IPS-11a (cell line): ENCODE results near the gene SIGLEC15.
"Not testable (repeated sequence)": the region's sequence is repeated elsewhere in the genome, so short reads cannot be mapped to it uniquely, and the experiment has no call there.

Experiments used
- H3K4me3 ChIP-seq: one replicate; pipeline ENCODE4 v1.5.1; 2013; ENCODE audit warnings: low read depth, low read length, control low read depth

Gene SIGLEC15

DNA sequence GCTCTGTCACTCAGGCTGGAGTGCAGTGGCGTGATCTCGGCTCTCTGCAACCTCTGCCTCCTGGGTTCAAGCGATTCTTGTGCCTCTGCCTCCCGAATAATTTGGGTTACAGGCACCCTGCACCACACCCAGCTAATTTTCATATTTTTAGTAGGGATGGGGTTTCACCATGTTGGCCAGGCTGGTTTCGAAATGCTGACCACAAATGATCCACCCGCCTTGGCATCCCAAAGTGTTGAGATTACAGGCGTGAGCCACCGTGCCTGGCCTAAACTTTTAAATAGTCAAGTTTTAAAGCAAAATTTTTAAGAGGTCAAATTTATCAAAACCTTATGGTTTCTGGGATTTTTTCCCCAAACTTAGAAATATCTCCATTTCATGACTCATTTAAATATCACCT lies 6.7 kb upstream of the SIGLEC15 start:
- not testable (repeated sequence) for H3K4me3 ChIP-seq

DNA sequence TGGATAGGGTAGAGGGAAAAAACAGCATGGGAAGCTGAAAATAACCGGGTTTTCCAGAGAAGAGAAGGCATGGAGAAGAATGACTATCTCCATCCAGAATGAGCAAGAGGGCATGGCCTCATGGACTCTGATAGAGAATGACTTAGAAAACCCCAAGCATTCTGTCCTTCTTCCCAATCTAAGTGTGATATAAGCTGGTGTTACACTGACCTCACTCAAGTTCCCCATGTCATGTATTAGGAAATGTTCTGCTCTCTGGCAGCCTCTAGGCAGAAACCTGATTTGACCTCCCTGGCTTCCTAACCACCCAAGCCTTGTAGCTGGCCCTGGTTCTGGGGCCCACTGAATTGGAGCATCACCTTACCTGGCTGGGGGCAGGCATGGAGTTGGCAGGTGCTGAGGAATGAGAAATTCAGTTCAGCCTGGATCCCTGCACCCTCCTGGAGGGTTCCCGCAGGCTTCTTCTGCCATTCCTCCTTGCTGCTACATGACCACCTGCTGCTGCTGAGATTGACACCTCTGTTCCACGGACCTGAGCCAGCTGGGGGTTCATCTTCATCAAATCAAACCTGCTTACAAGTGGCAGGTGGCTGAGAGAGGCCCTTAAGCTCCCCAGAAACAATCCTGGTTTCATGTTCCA lies 5.2 kb upstream of the SIGLEC15 start:
- H3K4me3 ChIP-seq: no peak overlapping the region

DNA sequence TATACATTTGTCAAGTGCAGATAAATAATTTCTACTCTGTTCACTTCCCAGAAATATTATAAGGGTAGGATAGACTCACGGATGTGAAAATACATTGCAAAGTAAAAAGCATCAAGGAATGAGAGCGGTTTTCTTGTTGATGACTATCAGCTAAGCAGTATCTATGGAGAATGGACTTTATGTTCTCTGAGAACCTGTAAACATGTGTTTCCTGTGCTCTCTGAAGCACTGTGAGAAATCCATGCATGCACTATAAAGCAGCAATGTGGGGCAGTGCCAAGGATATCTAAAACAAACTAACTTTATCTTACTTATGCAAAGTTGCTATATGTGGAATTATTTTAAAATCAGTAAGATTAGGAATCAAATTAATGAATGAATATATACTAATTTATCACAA lies 4.4 kb upstream of the SIGLEC15 start:
- H3K4me3 ChIP-seq: no peak overlapping the region

DNA sequence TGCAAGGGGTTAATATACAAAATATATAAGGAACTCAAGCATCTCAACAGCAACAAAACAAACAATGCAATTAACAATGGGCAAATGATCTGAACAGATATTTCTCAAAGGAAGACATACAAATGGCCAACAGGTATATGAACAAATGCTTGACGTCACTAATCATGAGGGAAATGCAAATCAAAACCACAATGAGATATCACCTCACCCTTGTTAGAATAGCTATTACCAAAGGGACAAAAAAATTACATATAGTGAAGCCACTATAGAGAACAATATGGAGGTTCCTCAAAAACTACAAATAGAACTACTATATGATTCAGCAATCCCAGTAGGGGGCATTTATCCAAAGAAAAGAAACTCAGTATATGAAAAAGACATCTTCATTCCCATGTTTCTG lies 3.8 kb upstream of the SIGLEC15 start:
- H3K4me3 ChIP-seq: no peak overlapping the region

DNA sequence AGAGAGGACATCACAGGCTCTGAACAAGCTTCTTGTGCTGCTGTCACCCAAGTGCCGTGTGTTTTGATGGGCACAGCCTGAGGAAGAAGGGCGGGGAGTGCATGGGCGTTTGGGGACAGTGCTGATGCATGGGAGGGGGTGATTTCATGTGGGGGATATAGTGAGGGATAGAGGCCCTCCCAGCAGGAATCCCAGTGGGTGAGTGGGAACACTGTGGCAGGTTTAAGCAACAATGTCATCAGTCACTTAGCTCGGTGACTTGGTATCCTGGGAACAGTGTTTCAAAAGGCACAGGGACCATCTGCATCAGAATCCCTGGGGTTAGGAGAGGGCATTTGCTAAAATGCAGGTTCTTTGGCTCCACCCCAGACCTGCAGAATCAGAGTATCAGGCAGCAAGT lies 609 bp downstream of the SIGLEC15 start:
- no peak overlapping the region for H3K4me3 ChIP-seq

DNA sequence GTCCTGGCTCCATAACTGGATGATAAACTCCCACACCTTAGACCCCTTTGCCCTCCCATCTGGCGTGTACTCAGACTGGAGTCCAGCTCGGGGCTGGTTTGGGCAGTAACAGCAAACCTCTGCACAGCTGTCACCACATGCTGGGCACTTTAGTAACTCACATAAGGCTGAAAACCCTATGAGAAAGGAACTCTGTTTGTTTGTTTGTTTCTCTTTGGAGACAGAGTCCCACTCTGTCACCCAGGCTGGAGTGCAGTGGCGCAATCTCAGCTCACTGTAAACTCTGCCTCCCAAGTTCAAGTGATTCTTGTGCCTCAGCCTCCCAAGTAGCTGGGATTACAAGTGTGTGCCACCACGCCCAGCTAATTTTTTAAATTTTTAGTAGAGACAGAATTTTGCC lies 1.2 kb downstream of the SIGLEC15 start:
- H3K4me3 ChIP-seq: not testable (repeated sequence)

DNA sequence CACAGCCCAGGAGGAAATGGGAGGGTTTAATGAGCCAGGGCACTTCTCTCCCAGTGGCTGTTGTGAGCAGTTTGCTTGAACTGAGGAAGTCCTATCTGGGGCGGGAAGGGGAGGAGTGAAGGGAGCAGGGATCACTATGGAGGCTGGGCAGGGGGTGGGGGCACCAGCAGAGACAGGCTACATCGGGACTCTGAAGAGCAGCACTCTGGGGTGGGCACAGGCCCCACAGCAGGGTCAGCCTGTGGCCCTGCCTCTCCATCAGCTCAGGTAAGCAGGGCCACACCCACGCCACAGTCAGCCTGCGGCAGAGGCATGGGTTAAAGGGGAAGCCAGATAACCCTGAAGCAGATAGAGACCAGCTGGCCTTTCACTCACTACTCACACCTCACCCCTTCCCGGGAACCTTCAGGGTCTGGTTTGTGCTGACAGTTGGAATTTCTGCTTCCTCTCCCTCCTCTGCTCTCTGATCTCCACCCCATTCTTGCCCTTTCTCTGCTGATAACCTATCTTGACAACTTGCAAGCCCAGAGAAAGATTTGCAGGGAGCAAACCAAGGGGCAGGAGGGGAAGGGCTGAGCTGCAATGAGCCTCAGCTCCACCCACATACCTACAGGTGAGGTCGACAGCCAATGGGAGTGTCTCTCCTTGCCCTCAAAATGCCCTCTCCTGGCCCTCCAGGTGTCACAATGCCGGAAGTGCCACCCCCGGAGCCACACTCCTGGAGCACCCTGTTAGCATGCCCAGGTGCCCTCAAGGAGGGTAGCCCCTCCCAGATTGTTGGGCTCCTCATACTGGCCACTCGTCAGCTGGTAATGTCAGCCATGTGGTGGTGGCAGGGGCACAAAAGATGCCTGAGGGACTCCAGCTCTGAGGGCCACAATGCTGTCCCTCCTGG lies 3.7 kb downstream of the SIGLEC15 start:
- H3K4me3 ChIP-seq: no peak overlapping the region

DNA sequence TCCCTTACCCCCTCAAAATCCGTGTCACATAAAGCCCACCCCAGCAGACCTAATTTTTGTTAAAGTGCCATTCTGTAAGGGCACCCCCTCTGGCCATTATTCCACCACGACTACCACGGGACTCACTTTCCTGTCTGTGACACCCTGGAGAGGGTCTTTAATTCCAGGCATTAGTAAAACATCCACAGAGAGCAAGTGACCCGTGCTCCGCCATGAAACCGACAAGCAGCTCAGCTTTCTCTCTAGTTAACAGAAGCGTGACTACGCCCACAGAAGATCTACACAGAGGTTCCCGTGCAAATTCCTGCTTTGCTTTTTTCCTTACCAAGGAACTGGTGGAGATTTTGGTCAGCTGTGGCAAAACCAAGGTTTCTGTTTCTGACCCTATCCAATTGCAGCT lies 4.4 kb downstream of the SIGLEC15 start:
- no peak overlapping the region for H3K4me3 ChIP-seq

DNA sequence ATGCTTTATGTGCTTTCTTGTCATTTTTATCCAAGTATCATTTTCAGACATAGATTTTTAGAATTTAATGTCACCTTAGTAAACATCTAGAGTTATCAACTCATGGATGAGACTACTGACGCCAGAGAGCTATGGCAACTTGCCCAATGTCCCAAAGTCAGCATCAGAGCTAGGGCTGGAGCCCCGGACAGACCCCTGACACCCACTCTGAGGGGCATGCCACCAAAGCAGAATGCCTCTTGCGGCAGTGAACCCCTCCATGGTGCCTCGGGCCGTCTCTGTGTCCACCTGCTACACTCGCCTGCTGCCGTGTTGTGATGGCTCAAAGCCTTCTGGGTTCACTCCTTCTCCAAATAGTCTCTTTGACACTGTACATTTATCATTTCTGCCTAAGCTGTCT lies 5.4 kb downstream of the SIGLEC15 start:
- H3K4me3 ChIP-seq: no peak overlapping the region

DNA sequence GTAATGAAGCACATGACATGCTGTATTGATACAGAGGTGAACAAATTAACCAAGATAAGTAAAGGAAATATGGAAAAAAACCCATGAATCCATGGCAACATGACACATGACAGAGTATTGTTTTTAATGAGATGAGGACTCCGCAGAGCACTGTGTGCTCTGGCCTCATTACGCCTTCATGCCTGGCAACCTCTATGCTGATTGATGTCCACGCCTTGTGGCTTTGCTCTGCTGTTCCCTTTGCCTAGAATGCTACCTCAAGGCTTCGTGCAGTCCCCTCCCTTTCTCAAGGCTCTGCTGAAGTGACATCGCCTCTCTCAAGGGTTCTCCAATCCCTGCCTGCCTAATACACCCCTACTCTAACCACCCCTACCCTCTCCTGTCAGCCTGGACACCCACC lies 8.4 kb downstream of the SIGLEC15 start:
- H3K4me3 ChIP-seq: no peak overlapping the region

DNA sequence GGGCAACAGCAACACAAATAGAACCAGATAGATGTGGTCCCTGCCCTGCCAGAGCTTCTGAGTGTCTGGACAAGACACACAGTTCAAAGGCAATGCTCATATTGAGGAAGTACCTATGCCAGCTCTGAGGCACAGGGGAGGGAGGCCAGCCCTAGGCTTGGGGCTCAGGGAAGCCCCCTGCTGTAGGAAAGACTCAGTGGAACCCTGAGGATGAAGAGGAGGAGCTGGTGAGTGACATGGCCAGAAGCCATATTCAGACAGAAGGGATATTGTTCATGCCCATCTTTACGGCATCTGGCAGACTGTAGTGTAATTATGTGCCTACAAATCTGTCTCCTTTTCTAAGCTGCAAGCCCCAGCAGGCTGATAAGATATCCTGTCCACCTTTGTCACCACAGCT lies 8.8 kb downstream of the SIGLEC15 start:
- H3K4me3 ChIP-seq: no peak overlapping the region

DNA sequence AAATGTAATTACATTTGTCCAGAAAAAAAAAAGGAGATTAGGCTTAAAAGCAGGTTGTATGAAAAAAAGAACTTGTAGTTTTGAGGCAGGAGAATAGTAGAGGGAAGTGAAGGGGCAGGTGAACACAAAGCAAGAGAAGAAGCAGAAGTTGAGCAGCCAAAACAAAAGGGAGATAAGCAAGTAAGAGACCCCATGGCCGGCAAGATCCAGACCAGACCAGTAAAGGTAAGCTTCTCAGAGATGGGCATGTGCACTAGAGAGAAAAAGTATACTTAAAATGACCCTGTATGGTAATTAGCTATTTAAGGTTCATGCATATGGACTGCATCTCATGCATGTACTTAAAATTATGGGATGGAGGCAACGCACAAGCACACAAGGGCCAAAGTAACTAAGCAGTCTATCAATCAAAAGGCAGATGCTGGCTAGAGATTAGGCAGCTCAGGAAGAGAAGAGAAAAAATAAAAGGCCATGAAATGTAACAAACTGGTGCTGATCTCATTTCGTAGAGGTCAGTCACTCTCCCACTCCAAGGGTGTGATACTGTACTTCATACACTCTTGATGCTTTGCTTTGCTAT lies 9.7 kb downstream of the SIGLEC15 start:
- H3K4me3 ChIP-seq: no peak overlapping the region

DNA sequence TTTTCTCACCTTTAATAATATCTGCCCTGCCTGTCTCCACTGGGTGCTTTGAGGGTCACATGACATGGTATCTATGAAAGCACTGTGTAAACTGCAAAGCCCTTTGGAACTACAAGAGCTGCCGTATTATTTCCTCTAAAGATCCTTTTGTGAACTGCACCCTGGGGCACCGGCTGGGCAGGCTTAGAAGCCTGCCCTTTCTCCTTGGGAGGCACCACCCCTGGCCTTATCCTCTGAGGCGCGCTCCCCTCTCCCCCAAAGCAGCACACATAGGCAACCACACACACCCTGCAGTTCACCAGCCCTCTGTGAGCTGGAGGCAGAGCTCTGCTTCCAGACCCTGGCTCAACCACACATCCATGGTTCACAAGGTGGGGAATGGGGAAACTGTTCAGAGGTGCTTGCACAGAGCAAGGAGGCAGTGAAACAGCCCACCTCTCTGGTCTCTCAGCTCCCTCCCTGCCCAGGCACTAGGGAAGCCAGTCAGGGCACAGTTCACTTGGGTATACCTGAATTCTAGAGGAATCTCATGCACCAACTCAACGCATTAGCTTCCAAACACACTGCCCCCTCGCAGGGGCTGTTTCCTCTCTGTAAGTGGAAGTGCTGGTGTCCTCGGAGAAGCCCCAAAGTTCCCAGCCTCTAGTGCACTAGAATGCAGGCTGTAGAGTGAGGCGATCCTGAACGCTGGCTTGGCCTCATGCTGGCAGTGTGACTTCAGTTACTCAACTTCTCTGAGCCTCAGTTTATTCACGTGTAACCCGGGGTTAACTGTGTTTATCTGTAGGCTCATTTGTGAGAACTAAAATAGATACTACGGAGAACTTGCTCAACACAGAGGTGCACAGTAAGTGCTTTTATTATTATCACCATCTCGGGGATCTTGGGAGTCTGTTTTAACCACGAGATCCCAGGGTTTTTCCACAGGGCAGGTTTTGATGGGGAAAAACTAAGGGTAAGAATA lies 11.0 kb downstream of the SIGLEC15 start:
- H3K4me3 ChIP-seq: no peak overlapping the region

DNA sequence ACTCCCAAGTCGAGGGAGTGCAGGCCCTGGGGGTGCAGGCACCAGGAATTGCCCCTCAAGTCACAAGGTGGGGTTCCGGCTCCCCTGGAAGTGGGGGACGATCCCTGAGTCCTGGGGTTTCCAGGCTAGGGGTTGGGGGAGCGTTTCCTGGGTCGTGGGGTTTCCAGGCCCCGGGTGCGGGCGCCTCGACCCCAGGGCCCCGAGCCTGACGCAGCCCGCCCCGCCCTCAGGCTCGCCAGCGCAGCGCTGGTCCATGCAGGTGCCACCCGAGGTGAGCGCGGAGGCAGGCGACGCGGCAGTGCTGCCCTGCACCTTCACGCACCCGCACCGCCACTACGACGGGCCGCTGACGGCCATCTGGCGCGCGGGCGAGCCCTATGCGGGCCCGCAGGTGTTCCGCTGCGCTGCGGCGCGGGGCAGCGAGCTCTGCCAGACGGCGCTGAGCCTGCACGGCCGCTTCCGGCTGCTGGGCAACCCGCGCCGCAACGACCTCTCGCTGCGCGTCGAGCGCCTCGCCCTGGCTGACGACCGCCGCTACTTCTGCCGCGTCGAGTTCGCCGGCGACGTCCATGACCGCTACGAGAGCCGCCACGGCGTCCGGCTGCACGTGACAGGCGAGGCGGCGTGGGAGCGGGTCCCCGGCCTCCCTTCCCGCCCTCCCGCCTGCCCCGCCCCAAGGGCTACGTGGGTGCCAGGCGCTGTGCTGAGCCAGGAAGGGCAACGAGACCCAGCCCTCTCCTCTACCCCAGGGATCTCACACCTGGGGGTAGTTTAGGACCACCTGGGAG lies 12.0 kb downstream of the SIGLEC15 start:
- peak overlapping the region; percentile 24 for H3K4me3 ChIP-seq

DNA sequence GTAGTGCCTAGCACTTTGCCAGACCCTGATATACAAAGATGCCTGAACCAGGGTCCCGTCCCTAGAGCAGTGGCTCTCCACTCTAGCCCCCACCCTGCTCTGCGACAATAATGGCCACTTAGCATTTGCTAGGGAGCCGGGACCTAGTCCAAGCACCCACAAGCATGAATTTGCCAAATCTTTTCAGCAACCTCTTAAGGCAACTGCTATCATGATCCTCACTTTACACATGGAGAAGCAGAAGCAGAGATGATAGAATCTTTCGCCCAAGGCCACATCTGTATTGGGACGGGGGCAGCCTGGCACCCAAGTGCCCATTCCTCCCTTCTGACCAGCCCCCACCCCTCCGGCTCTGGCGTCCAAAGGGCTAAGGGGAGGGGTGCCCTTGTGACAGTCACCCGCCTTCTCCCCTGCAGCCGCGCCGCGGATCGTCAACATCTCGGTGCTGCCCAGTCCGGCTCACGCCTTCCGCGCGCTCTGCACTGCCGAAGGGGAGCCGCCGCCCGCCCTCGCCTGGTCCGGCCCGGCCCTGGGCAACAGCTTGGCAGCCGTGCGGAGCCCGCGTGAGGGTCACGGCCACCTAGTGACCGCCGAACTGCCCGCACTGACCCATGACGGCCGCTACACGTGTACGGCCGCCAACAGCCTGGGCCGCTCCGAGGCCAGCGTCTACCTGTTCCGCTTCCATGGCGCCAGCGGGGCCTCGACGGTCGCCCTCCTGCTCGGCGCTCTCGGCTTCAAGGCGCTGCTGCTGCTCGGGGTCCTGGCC lies 13.0 kb downstream of the SIGLEC15 start:
- no peak overlapping the region for H3K4me3 ChIP-seq

DNA sequence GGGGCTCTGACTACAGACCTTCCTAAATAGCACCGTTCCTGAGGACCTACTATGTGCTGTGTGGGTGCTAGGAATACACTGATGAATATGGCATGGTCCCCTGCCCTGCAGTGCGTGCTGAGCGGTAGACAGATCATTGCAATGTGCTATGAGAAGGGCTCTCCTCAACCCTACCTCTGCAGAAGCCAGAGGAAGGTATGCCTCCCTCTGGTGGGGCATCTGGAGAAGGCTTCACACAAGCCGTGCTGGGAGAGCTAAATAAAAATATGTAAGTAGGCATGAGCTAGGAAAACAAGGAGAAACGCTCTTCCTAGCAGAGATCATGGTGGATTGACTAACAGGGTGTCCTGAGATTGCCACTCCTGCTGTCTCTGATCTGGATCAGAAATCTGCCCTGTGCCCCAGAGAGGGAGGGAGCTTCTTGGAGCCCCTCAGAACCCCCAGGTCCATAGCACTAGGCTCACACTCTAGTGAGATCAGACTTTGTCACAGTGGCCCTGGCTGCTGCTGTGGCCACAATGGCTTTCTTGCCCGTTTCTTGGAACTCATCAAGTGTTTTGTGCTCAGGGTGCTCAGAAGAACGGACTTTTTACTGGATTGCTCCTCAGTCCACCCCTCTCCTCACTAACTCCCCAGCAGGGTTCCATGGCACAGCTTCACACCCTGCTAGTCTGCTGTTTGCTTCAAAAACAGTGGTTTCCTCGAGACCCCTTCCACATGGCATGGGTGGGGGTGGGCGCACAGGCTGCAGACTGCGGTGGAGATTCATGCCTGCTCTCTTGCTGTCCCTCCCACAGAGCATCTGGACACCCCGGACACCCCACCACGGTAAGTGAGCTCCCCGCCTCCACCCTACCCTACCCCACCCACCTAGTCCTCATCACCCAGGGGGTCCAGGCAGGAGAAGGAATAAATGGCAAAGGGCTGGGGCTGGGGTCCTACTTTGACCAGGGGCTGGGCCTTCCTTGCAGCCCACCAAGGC lies 14.2 kb downstream of the SIGLEC15 start:
- H3K4me3 ChIP-seq: no peak overlapping the region

DNA sequence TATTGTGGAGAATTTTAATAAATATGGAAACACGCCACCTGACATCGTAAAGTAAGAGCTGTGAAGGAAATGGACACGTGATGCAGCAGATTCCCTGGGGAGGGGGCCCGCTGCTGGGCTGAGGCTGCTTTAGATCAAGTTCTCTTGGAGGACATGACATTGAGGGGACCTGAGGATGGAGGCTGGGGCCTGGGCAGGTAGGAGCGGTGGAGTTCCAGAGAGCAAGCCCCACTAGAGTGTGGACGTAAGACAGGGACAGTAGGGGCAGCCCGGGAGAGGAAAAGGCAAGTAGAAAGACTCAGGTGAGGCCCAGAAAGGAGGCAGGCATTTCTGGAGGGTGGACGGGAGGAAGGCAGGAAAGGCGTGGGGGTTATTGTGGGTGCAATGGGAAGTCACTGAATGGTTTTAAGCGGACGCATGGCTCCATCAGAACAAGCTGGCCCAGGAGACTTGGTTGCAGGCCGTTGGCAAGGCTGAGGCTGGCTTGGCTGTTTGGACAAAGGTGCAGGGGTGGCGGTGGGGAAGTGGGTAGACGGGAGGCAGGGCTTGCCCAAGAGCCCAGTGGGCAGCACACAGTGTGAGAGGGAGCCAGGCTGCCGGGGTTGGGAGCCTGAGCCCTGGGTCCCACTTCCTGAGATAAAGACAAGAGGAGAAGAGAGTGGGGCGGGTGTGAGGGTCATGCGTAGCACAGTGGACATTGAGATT lies 15.7 kb downstream of the SIGLEC15 start:
- no peak overlapping the region for H3K4me3 ChIP-seq
